Suprapubic skin (tissue), 4 donors: ENCODE results near the gene GRIK4.

Source experiments
- CTCF ChIP-seq, 2 donors: fragments of 200-600 bp in 1 of 2; fragments of 450-650 bp in 1 of 2; sonication (generic) in 1 of 2; IDR thresholded peaks; one replicate each; pipeline ENCODE4 v1.5.1; 2016 to 2019; ENCODE audit warnings: antibody characterized with exemption in 2 of 2, mild to moderate bottlenecking in 1 of 2, moderate library complexity in 1 of 2
- POLR2A ChIP-seq, 2 donors: fragments of 450-650 bp; IDR thresholded peaks; one replicate each; pipeline ENCODE4 v1.6.1; 2017; ENCODE audit warnings: antibody characterized with exemption in 2 of 2, mild to moderate bottlenecking in 2 of 2, moderate library complexity in 2 of 2
- POLR2AphosphoS5 ChIP-seq, 3 donors: sonication (generic); formaldehyde crosslinking; IDR thresholded peaks; one replicate each; pipeline ENCODE4 v1.6.1; 2017; ENCODE audit warnings: antibody characterized with exemption in 3 of 3

- no peak for TF ChIP-seq POLR2AphosphoS5 (IDR thresholded peaks at IDR 0.05)
- TF ChIP-seq CTCF (IDR thresholded peaks at IDR 0.05) = no peak
- no peak for TF ChIP-seq POLR2A (IDR thresholded peaks at IDR 0.05)
Observed at GRCh38 chr11:120991830-120992686, 480.5 kb downstream of the GRIK4 start.
